Measurements from ENCODE around the gene LGR5. TPM values are rescaled to one million over a fixed set of nuclear protein-coding genes. Genes with fewer than 3 reads are reported as not detected.

The LGR5 gene
- total RNA-seq, 2 donors from 2014 or later: 1.8 to 7.4 TPM

- ATAC-seq (ENCODE audit: insufficient number of reproducible peaks, low FRiP score, low read depth): no peak
- peak; percentile 76 for TF ChIP-seq CTCF (IDR thresholded peaks at IDR 0.05)
Measured at GRCh38 chr12:71415336-71416231, 24.0 kb upstream of the LGR5 start.

GRCh38 chr12:71417181-71417580 lies 22.4 kb upstream of the LGR5 start:
- no peak for DNase-seq (ENCODE audit: low spot score)
- H3K9me3 ChIP-seq: peaks cover 3% of the 10 kb centered on the region
- no peaks in the 10 kb centered on the region for H3K36me3 ChIP-seq
- no peaks in the 10 kb centered on the region for H3K27me3 ChIP-seq (replicated peaks; ENCODE audit: insufficient read depth)
- H3K27ac ChIP-seq: no peak overlapping the region
- no peak overlapping the region for H3K4me3 ChIP-seq
- no peak for TF ChIP-seq CTCF (IDR thresholded peaks at IDR 0.05)
- no peaks in the 10 kb centered on the region for H3K4me1 ChIP-seq (ENCODE audit: control insufficient read depth in 1 of 2, low read depth in 2 of 2)
- ATAC-seq (ENCODE audit: insufficient number of reproducible peaks, low FRiP score, low read depth): no peak

More at GRCh38 chr12:71415336-71416231, 24.0 kb upstream of the LGR5 start:
- H3K27ac ChIP-seq: no peak overlapping the region
- H3K36me3 ChIP-seq: no peaks in the 10 kb centered on the region
- H3K27me3 ChIP-seq (replicated peaks; ENCODE audit: insufficient read depth): no peaks in the 10 kb centered on the region
- no peaks in the 10 kb centered on the region for H3K4me1 ChIP-seq (ENCODE audit: control insufficient read depth in 1 of 2, low read depth in 2 of 2)
- H3K4me3 ChIP-seq: no peak overlapping the region
- no peak for DNase-seq (ENCODE audit: low spot score)
- H3K9me3 ChIP-seq: peaks cover 3% of the 10 kb centered on the region

GRCh38 chr12:71420775-71421406 lies 18.7 kb upstream of the LGR5 start:
- Histone ChIP-seq H3K27me3 (replicated peaks; ENCODE audit: insufficient read depth) (no peaks in the 10 kb centered on the region), H3K27ac (no peak overlapping the region), H3K9me3 (no peaks in the 10 kb centered on the region), H3K36me3 (no peaks in the 10 kb centered on the region), H3K4me1 (ENCODE audit: control insufficient read depth in 1 of 2, low read depth in 2 of 2) (no peaks in the 10 kb centered on the region), H3K4me3 (no peak overlapping the region)
- ATAC-seq (ENCODE audit: insufficient number of reproducible peaks, low FRiP score, low read depth) (no peak), DNase-seq (ENCODE audit: low spot score) (no peak)
- no peak for TF ChIP-seq CTCF (IDR thresholded peaks at IDR 0.05)

GRCh38 chr12:71425568-71426299 lies 13.9 kb upstream of the LGR5 start:
- ATAC-seq (ENCODE audit: insufficient number of reproducible peaks, low FRiP score, low read depth) (no peak), DNase-seq (ENCODE audit: low spot score) (no peak)
- Histone ChIP-seq H3K4me1 (ENCODE audit: control insufficient read depth in 1 of 2, low read depth in 2 of 2) (no peaks in the 10 kb centered on the region), H3K27me3 (replicated peaks; ENCODE audit: insufficient read depth) (no peaks in the 10 kb centered on the region), H3K36me3 (no peaks in the 10 kb centered on the region), H3K27ac (no peak overlapping the region), H3K4me3 (no peak overlapping the region), H3K9me3 (no peaks in the 10 kb centered on the region)
- TF ChIP-seq CTCF (IDR thresholded peaks at IDR 0.05): no peak

All from thoracic aorta (tissue), 2 donors.